Activated naive CD8-positive, alpha-beta T cell (primary cell): Measurements from ENCODE around the gene RPL32.
"Not testable (repeated sequence)": the region's sequence is repeated elsewhere in the genome, so short reads cannot be mapped to it uniquely, and the experiment has no call there.

ENCODE experiments used
- H3K27ac Mint-ChIP-seq: one replicate; pipeline ENCODE4 v1.8.0; 2021; ENCODE audit warnings: mixed read lengths
- H3K27me3 Mint-ChIP-seq: one replicate; pipeline ENCODE4 v1.8.0; 2021; ENCODE audit warnings: mixed read lengths
- H3K36me3 Mint-ChIP-seq: one replicate; pipeline ENCODE4 v1.8.0; 2021; ENCODE audit warnings: mixed read lengths
- H3K4me1 Mint-ChIP-seq: one replicate; pipeline ENCODE4 v1.8.0; 2021; ENCODE audit warnings: low read depth, mixed read lengths
- H3K4me3 Mint-ChIP-seq: one replicate; pipeline ENCODE4 v1.8.0; 2021; ENCODE audit warnings: mild to moderate bottlenecking, mixed read lengths
- H3K9me3 Mint-ChIP-seq: one replicate; pipeline ENCODE4 v1.8.0; 2021; ENCODE audit warnings: low read depth, mixed read lengths

RPL32 gene

GRCh38 chr3:12845811-12846210 is 4.4 kb upstream of the RPL32 start:
- no peak overlapping the region for H3K4me3 Mint-ChIP-seq
- H3K9me3 Mint-ChIP-seq: no peaks in the 10 kb centered on the region
- H3K27me3 Mint-ChIP-seq: no peaks in the 10 kb centered on the region
- no peak overlapping the region for H3K27ac Mint-ChIP-seq
- peaks cover 2% of the 10 kb centered on the region for H3K4me1 Mint-ChIP-seq
- peaks cover 1% of the 10 kb centered on the region for H3K36me3 Mint-ChIP-seq

- Mint-ChIP-seq H3K4me3 (no peak overlapping the region), H3K27ac (peak overlapping the region; percentile 100), H3K4me1 (peaks cover 26% of the 10 kb centered on the region), H3K9me3 (no peaks in the 10 kb centered on the region), H3K27me3 (no peaks in the 10 kb centered on the region), H3K36me3 (peaks cover 29% of the 10 kb centered on the region)
These were observed 1.1 kb upstream of the RPL32 start for GRCh38 chr3:12842469-12842868.

GRCh38 chr3:12841970-12842328 is 584 bp upstream of the RPL32 start:
- Mint-ChIP-seq H3K36me3 (peaks cover 33% of the 10 kb centered on the region), H3K4me3 (peak overlapping the region; percentile 97), H3K9me3 (no peaks in the 10 kb centered on the region), H3K4me1 (peaks cover 31% of the 10 kb centered on the region), H3K27me3 (no peaks in the 10 kb centered on the region), H3K27ac (peak overlapping the region; percentile 100)

GRCh38 chr3:12840591-12841148 is 695 bp downstream of the RPL32 start:
- peaks cover 40% of the 10 kb centered on the region for H3K4me1 Mint-ChIP-seq
- peak overlapping the region; percentile 100 for H3K27ac Mint-ChIP-seq
- H3K9me3 Mint-ChIP-seq: no peaks in the 10 kb centered on the region
- peaks cover 41% of the 10 kb centered on the region for H3K36me3 Mint-ChIP-seq
- no peaks in the 10 kb centered on the region for H3K27me3 Mint-ChIP-seq
- H3K4me3 Mint-ChIP-seq: peak overlapping the region; percentile 97

- peaks cover 43% of the 10 kb centered on the region for H3K4me1 Mint-ChIP-seq
- H3K9me3 Mint-ChIP-seq, H3K27me3 Mint-ChIP-seq: not testable (repeated sequence)
- peak overlapping the region; percentile 100 for H3K27ac Mint-ChIP-seq
- H3K4me3 Mint-ChIP-seq: peak overlapping the region; percentile 97
- peaks cover 41% of the 10 kb centered on the region for H3K36me3 Mint-ChIP-seq
These were observed 1.2 kb downstream of the RPL32 start for GRCh38 chr3:12840148-12840547.

GRCh38 chr3:12839156-12839946 is 2.0 kb downstream of the RPL32 start:
- peak overlapping the region; percentile 97 for H3K4me3 Mint-ChIP-seq
- H3K9me3 Mint-ChIP-seq: no peaks in the 10 kb centered on the region
- H3K4me1 Mint-ChIP-seq: peaks cover 43% of the 10 kb centered on the region
- no peaks in the 10 kb centered on the region for H3K27me3 Mint-ChIP-seq
- peak overlapping the region; percentile 100 for H3K27ac Mint-ChIP-seq
- H3K36me3 Mint-ChIP-seq: peaks cover 45% of the 10 kb centered on the region

GRCh38 chr3:12838179-12838965 is 3.0 kb downstream of the RPL32 start:
- Mint-ChIP-seq H3K27me3 (no peaks in the 10 kb centered on the region), H3K36me3 (peaks cover 45% of the 10 kb centered on the region), H3K4me1 (peaks cover 43% of the 10 kb centered on the region), H3K4me3 (peak overlapping the region; percentile 97), H3K27ac (peak overlapping the region; percentile 100), H3K9me3 (no peaks in the 10 kb centered on the region)

- peaks cover 43% of the 10 kb centered on the region for H3K4me1 Mint-ChIP-seq
- peak overlapping the region; percentile 97 for H3K4me3 Mint-ChIP-seq
- H3K27ac Mint-ChIP-seq: peak overlapping the region; percentile 87
- H3K9me3 Mint-ChIP-seq: no peaks in the 10 kb centered on the region
- H3K27me3 Mint-ChIP-seq: no peaks in the 10 kb centered on the region
- peaks cover 45% of the 10 kb centered on the region for H3K36me3 Mint-ChIP-seq
These were observed 3.9 kb downstream of the RPL32 start for GRCh38 chr3:12837295-12837986.

- Mint-ChIP-seq H3K27me3 (no peaks in the 10 kb centered on the region), H3K27ac (peak overlapping the region; percentile 81), H3K36me3 (peaks cover 39% of the 10 kb centered on the region), H3K4me3 (peak overlapping the region; percentile 97), H3K4me1 (peaks cover 42% of the 10 kb centered on the region), H3K9me3 (no peaks in the 10 kb centered on the region)
These were observed 6.2 kb downstream of the RPL32 start for GRCh38 chr3:12835052-12835665.

- Mint-ChIP-seq H3K27me3 (no peaks in the 10 kb centered on the region), H3K27ac (peak overlapping the region; percentile 81), H3K36me3 (peaks cover 22% of the 10 kb centered on the region), H3K4me3 (no peak overlapping the region), H3K9me3 (no peaks in the 10 kb centered on the region), H3K4me1 (peaks cover 28% of the 10 kb centered on the region)
These were observed 7.9 kb downstream of the RPL32 start for GRCh38 chr3:12833222-12834161.

GRCh38 chr3:12832350-12833221 is 8.8 kb downstream of the RPL32 start:
- Mint-ChIP-seq H3K9me3 (no peaks in the 10 kb centered on the region), H3K36me3 (peaks cover 17% of the 10 kb centered on the region), H3K4me1 (peaks cover 20% of the 10 kb centered on the region), H3K27me3 (no peaks in the 10 kb centered on the region), H3K27ac (peak overlapping the region; percentile 81), H3K4me3 (no peak overlapping the region)

- H3K27me3 Mint-ChIP-seq: no peaks in the 10 kb centered on the region
- H3K9me3 Mint-ChIP-seq: no peaks in the 10 kb centered on the region
- no peak overlapping the region for H3K4me3 Mint-ChIP-seq
- H3K36me3 Mint-ChIP-seq: peaks cover 9% of the 10 kb centered on the region
- H3K27ac Mint-ChIP-seq: peak overlapping the region; percentile 70
- H3K4me1 Mint-ChIP-seq: peaks cover 9% of the 10 kb centered on the region
These were observed 10.0 kb downstream of the RPL32 start for GRCh38 chr3:12831301-12831866.

GRCh38 chr3:12830785-12831156 is 10.6 kb downstream of the RPL32 start:
- peaks cover 5% of the 10 kb centered on the region for H3K4me1 Mint-ChIP-seq
- H3K4me3 Mint-ChIP-seq: no peak overlapping the region
- H3K9me3 Mint-ChIP-seq: no peaks in the 10 kb centered on the region
- H3K27ac Mint-ChIP-seq: peak overlapping the region; percentile 28
- H3K27me3 Mint-ChIP-seq: no peaks in the 10 kb centered on the region
- H3K36me3 Mint-ChIP-seq: peaks cover 5% of the 10 kb centered on the region
